Activated CD4-positive, alpha-beta memory T cell treated with anti-CD3 and anti-CD28 coated beads, Interleukin-2, amount 10 ng/mL, durations not matched to agents 7 days and 5 days (primary cell): ENCODE measurements around the gene DLG1. TPM values are rescaled to one million over a fixed set of nuclear protein-coding genes. Genes with fewer than 3 reads are reported as not detected.

Source experiments
- CTCF ChIA-PET: fragments of 350-600 bp; sonication (Branson Sonifier 250); formaldehyde crosslinking; loops from one replicate; lab custom pipeline; 2021; ENCODE audit warnings: antibody characterized with exemption, inconsistent platforms; lab: Charles Lee
- POLR2A ChIA-PET: fragments of 350-600 bp; sonication (Branson Sonifier 250); formaldehyde crosslinking; loops from one replicate; lab custom pipeline; 2021; ENCODE audit warnings: antibody characterized with exemption; lab: Charles Lee
- DNase-seq: peaks from one replicate; pipeline ENCODE4 v3.0.0-alpha.2; 2020
- H3K27ac Mint-ChIP-seq: one replicate; pipeline ENCODE4 v1.8.0; 2021; ENCODE audit warnings: mild to moderate bottlenecking, mixed read lengths
- H3K27me3 Mint-ChIP-seq: one replicate; pipeline ENCODE4 v1.8.0; 2021; ENCODE audit warnings: mixed read lengths
- H3K36me3 Mint-ChIP-seq: one replicate; pipeline ENCODE4 v1.8.0; 2021; ENCODE audit warnings: low read depth, mixed read lengths
- H3K4me1 Mint-ChIP-seq: one replicate; pipeline ENCODE4 v1.8.0; 2021; ENCODE audit warnings: mixed read lengths
- H3K4me3 Mint-ChIP-seq: one replicate; pipeline ENCODE4 v1.8.0; 2021; ENCODE audit warnings: mild to moderate bottlenecking, mixed read lengths
- H3K9me3 Mint-ChIP-seq: one replicate; pipeline ENCODE4 v1.8.0; 2021; ENCODE audit warnings: mixed read lengths
- total RNA-seq, 2 experiments: library from RNA; stranded (reverse); gene quantifications; one replicate each; pipeline ENCODE4 v1.2.3, GENCODE V29; 2021

The DLG1 gene
- total RNA-seq, 2 experiments from 2014 or later: 58.2 to 61.4 TPM

DNA sequence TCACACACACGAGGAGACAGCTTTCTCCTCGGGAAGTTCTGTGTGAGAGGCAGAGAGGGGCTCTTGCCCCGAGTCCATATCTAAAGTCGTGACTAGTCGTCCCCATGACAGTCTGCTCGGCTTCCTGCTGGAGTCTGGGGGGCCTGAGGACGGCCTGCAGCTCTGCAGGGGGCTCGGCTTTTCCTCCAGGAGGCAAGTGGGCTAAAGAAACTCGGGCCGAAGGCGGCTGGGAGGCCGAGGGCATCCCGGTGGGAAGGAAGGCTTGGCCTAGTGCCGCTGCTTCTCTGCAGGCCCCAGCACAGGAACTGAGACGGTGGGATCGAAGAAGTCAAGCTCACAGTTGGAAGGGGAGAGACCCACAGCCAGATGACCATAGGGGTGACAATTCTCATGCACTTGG is 304.4 kb downstream of the DLG1 start:
- no peak for DNase-seq
- POLR2A ChIA-PET: interaction anchor here (1.1 kb wide), 1 partner anchor 9 kb away, joined by 3 read pairs; no protein-coding TSS in a partner anchor
- H3K4me1 Mint-ChIP-seq: no peaks in the 10 kb centered on the region
- no peak overlapping the region for H3K4me3 Mint-ChIP-seq
- no peaks in the 10 kb centered on the region for H3K9me3 Mint-ChIP-seq
- CTCF ChIA-PET: no interaction called here
- no peak overlapping the region for H3K27ac Mint-ChIP-seq
- no peaks in the 10 kb centered on the region for H3K36me3 Mint-ChIP-seq
- H3K27me3 Mint-ChIP-seq: no peaks in the 10 kb centered on the region
